NT2/D1 (cell line): ENCODE results near the gene PVALB.

ENCODE experiments used
- YY1 ChIP-seq: IDR thresholded peaks from 2 replicates; pipeline ENCODE4 v1.6.1; 2011; ENCODE audit not compliant: insufficient read length, insufficient read depth
- ZNF274 ChIP-seq: IDR thresholded peaks from 2 replicates; pipeline ENCODE4 v1.6.1; 2011; ENCODE audit warnings: mild to moderate bottlenecking, low read depth, low read length

GRCh38 chr22:36860017-36860416, 43.2 kb upstream of the PVALB start:
- TF ChIP-seq ZNF274 (no peak), YY1 (no peak)
